DND-41 (cell line): Measurements from ENCODE around the gene EXT2.

Experiments
- CTCF ChIP-seq: IDR thresholded peaks from 2 replicates; pipeline ENCODE4 v1.5.1; 2012; ENCODE audit warnings: borderline replicate concordance, low read length, moderate library complexity, mild to moderate bottlenecking; ENCODE audit not compliant: poor library complexity, severe bottlenecking; ENCODE audit errors: extremely low read depth
- EZH2 ChIP-seq: IDR thresholded peaks from 3 replicates; pipeline ENCODE4 v1.6.1; 2012; ENCODE audit warnings: borderline replicate concordance, low read depth, mild to moderate bottlenecking, moderate library complexity, low read length, inconsistent platforms; ENCODE audit not compliant: severe bottlenecking

GRCh38 chr11:44067266-44067665 lies 28.2 kb upstream of the EXT2 start:
- TF ChIP-seq CTCF (no peak), EZH2 (no peak)
